HEK293T (cell line): Measurements from ENCODE around the gene SMIM5.

Experiments
- CTCF ChIA-PET: fragments of 350-600 bp; formaldehyde crosslinking; extraction: SDS; loops from one replicate; lab custom pipeline; 2021; ENCODE audit warnings: antibody characterized with exemption, inconsistent platforms; lab: Yijun Ruan, JAX
- POLR2A ChIA-PET: fragments of 350-600 bp; formaldehyde crosslinking; extraction: SDS; loops from one replicate; lab custom pipeline; 2020; ENCODE audit warnings: antibody characterized with exemption, inconsistent platforms; lab: Yijun Ruan, JAX
- DNase-seq: peaks from one replicate; pipeline ENCODE4 v3.0.0; 2012; ENCODE audit warnings: mixed read lengths; ENCODE audit errors: extremely low spot score
- ARNT ChIP-seq: fragments of 450-650 bp; IDR thresholded peaks from 2 replicates; pipeline ENCODE4 v1.6.1; 2017; ENCODE audit warnings: mild to moderate bottlenecking
- FOXK2 ChIP-seq: fragments of 450-650 bp; IDR thresholded peaks from 2 replicates; pipeline ENCODE4 v1.6.1; 2016; ENCODE audit warnings: mild to moderate bottlenecking
- L3MBTL2 ChIP-seq: fragments of 450-650 bp; conservative IDR thresholded peaks from 2 replicates; pipeline ENCODE4 v1.6.1; 2016; ENCODE audit warnings: mild to moderate bottlenecking
- LEF1 ChIP-seq: fragments of 450-650 bp; IDR thresholded peaks from 2 replicates; pipeline ENCODE4 v1.6.1; 2017; ENCODE audit warnings: mild to moderate bottlenecking, borderline replicate concordance
- PKNOX1 ChIP-seq: fragments of 450-650 bp; IDR thresholded peaks from 2 replicates; pipeline ENCODE4 v1.6.1; 2016
- SUZ12 ChIP-seq: fragments of 450-650 bp; IDR thresholded peaks from 2 replicates; pipeline ENCODE4 v1.6.1; 2016; ENCODE audit warnings: mild to moderate bottlenecking
- ZNF384 ChIP-seq: fragments of 450-650 bp; IDR thresholded peaks from 2 replicates; pipeline ENCODE4 v1.6.1; 2016

The SMIM5 gene

GRCh38 chr17:75684924-75685323 lies 51.7 kb downstream of the SMIM5 start:
- CTCF ChIA-PET, result interaction anchor here (1.8 kb wide), 1 partner anchor 63 kb away, joined by 8 read pairs; no protein-coding TSS in a partner anchor
- POLR2A ChIA-PET, result interaction anchor here (1.2 kb wide), 1 partner anchor 95 kb away, joined by 3 read pairs; a partner anchor contains a TSS
- TF ChIP-seq PKNOX1, result no peak
- TF ChIP-seq SUZ12, result no peak
- TF ChIP-seq FOXK2, result no peak
- DNase-seq, result no peak

- no peak for TF ChIP-seq ARNT
- TF ChIP-seq PKNOX1, result no peak
- DNase-seq, result no peak
- CTCF ChIA-PET, result interaction anchor here (0.6 to 1.8 kb wide), 3 partner anchors 10 to 102 kb away, joined by 3 to 8 read pairs (median 4); no protein-coding TSS in a partner anchor
- POLR2A ChIA-PET, result interaction anchor here (1.2 kb wide), 1 partner anchor 94 kb away, joined by 3 read pairs; a partner anchor contains a TSS
Observed at GRCh38 chr17:75685499-75685898, 52.3 kb downstream of the SMIM5 start.

DNA sequence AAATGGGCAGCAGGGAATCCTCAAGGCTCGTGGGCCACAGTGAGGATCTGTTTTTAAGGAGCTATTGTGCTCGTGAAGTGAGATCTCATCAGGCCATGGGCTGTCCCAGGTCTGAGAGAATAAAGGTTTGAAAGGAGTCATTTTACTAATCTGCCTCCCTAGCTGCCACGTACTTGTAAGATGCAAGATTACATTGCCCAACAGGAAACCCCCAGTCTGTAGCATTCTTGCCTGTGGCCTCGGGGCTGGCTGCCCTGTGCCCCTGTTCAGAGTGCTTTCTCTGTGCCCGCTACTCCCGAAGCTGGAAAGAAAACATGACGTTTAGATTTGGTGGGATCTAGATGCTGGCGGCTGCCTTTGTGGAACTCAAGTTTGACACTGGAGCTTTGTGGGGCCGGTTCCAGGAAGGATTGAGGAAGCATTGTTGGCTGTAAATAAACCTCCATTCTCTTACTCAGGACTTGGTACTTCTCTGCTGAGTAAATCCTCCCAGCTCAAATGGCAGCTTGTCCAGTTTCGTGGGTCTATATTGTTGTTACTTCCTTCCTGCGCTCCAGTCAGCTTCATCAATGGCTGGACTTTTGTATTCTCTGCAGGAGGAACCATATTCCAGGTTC lies 55.1 kb downstream of the SMIM5 start:
- TF ChIP-seq LEF1 (no peak), ZNF384 (no peak), L3MBTL2 (no peak)
- POLR2A ChIA-PET, result no interaction called here
- CTCF ChIA-PET, result interaction anchor here (2.1 kb wide), 1 partner anchor 60 kb away, joined by 10 read pairs; no protein-coding TSS in a partner anchor
- no peak for DNase-seq

GRCh38 chr17:75689441-75689873 lies 56.2 kb downstream of the SMIM5 start:
- no peak for TF ChIP-seq FOXK2
- POLR2A ChIA-PET, result no interaction called here

More at GRCh38 chr17:75689441-75689873, 56.2 kb downstream of the SMIM5 start:
- DNase-seq, result no peak
- CTCF ChIA-PET, result no interaction called here
